GM12891 (cell line): Measurements from ENCODE around the gene LCE1C.

Source experiments
- DNase-seq: peaks from one replicate; pipeline ENCODE4 v3.0.0; 2011; ENCODE audit warnings: low spot score; ENCODE audit not compliant: insufficient read length
- FAIRE-seq: peaks from 2 replicates; lab custom pipeline; 2011; peaks lifted over from hg19 to GRCh38; lab: Jason Lieb, UNC
- PAX5 ChIP-seq: IDR thresholded peaks from 2 replicates; pipeline ENCODE4 v1.6.1; 2011; ENCODE audit warnings: low read length, moderate library complexity, mild to moderate bottlenecking; ENCODE audit not compliant: insufficient read depth, severe bottlenecking
- POLR2A ChIP-seq: IDR thresholded peaks from 2 replicates; pipeline ENCODE4 v1.6.1; 2011; ENCODE audit warnings: low read depth, low read length, control low read depth
- POLR2AphosphoS5 ChIP-seq: IDR thresholded peaks from 2 replicates; pipeline ENCODE4 v1.6.1; 2011; ENCODE audit warnings: low read depth, low read length, control low read depth
- POU2F2 ChIP-seq: IDR thresholded peaks from 2 replicates; pipeline ENCODE4 v1.6.1; 2011; ENCODE audit warnings: low read depth, mild to moderate bottlenecking, control low read depth, low read length, moderate library complexity
- SPI1 ChIP-seq: IDR thresholded peaks from 2 replicates; pipeline ENCODE4 v1.6.1; 2011; ENCODE audit warnings: low read depth, low read length, control low read depth
- TAF1 ChIP-seq: IDR thresholded peaks from 2 replicates; pipeline ENCODE4 v1.6.1; 2011; ENCODE audit warnings: low read depth, low read length, control low read depth

The LCE1C gene

DNA sequence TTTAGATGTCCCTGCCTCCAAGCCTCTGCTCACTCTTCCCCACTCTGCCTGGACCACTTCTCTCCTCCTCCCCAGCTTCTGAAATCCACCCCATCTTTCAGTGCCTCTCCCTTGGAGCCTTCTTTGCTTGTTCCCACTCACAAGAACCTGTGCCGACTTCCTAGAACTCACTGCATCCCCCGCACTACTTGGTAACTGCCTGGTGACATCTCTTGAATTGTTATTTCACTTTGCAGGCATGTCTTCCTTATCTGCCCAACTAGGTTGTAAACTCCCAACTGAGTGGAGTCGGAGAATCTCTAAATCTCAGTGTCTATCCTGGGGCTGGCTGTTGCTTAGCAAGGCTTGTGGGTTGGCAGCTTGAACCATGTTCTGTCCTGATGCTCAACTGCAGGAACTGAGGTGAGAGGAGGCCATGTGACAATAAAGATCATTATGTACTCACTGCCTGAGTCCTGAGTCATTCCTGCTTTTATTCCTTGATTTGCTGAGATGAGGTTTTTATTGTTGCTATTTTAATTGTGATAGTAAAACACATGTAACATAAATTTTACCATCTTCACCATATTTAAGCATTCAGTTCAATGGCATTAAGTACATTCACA, 44.7 kb downstream of the LCE1C start:
- FAIRE-seq (no peak), DNase-seq (no peak)
- TF ChIP-seq SPI1: no peak
- TF ChIP-seq POU2F2: no peak
- no peak for TF ChIP-seq PAX5
- TF ChIP-seq TAF1: no peak
- no peak for TF ChIP-seq POLR2AphosphoS5
- TF ChIP-seq POLR2A: no peak

GRCh38 chr1:152760551-152761190, 45.8 kb downstream of the LCE1C start:
- FAIRE-seq: no peak
- TF ChIP-seq SPI1: no peak
- TF ChIP-seq PAX5: no peak
- no peak for TF ChIP-seq POU2F2
- TF ChIP-seq POLR2AphosphoS5: no peak
- TF ChIP-seq TAF1: no peak
- TF ChIP-seq POLR2A: no peak
- no peak for DNase-seq

DNA sequence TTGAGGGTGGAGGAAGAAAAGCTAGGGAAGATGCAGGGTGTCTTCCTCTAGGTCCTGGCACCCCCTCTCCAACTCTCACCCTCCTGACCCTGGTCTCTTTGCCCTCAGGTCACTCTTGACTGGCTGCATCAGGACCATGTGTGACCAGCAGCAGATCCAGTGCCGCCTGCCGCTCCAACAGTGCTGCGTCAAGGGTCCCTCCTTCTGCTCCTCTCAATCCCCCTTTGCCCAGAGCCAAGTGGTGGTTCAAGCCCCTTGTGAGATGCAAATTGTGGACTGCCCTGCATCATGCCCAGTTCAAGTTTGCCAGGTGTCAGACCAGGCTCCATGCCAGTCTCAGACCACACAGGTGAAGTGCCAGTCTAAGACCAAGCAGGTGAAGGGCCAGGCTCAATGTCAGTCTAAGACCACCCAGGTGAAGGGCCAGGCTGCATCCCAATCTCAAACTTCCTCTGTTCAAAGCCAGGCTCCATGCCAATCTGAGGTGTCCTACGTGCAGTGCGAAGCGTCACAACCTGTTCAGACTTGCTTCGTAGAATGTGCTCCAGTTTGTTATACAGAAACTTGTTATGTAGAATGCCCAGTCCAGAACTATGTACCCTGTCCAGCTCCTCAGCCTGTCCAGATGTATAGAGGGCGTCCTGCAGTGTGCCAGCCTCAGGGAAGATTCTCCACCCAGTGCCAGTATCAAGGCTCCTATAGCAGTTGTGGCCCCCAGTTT, 46.8 kb downstream of the LCE1C start:
- TF ChIP-seq POLR2A: no peak
- TF ChIP-seq SPI1: no peak
- no peak for TF ChIP-seq POU2F2
- no peak for FAIRE-seq
- DNase-seq: no peak

GRCh38 chr1:152758636-152759035, 47.8 kb downstream of the LCE1C start:
- no peak for DNase-seq
- no peak for TF ChIP-seq SPI1
- no peak for TF ChIP-seq TAF1
- no peak for TF ChIP-seq PAX5
- no peak for TF ChIP-seq POLR2AphosphoS5
- TF ChIP-seq POLR2A: no peak
- TF ChIP-seq POU2F2: no peak
- no peak for FAIRE-seq

- TF ChIP-seq POLR2A (no peak), PAX5 (no peak), POU2F2 (no peak), TAF1 (no peak), SPI1 (no peak), POLR2AphosphoS5 (no peak)
- no peak for DNase-seq
- FAIRE-seq: no peak
These were observed 48.7 kb downstream of the LCE1C start, which contains the start of gene KPRP for GRCh38 chr1:152757747-152758146. TSS of gene KPRP (plus strand) at chr1:152758025. CDS start at chr1:152759589, 1,564 bp downstream.

GRCh38 chr1:152756872-152757271, 49.6 kb downstream of the LCE1C start:
- FAIRE-seq (no peak), DNase-seq (no peak)
- no peak for TF ChIP-seq POLR2AphosphoS5
- no peak for TF ChIP-seq TAF1
- no peak for TF ChIP-seq PAX5
- TF ChIP-seq POLR2A: no peak
- no peak for TF ChIP-seq SPI1
- no peak for TF ChIP-seq POU2F2
